Pancreas (tissue), 10 donors: ENCODE results near the gene AFF1. TPM values are rescaled to one million over a fixed set of nuclear protein-coding genes. Genes with fewer than 3 reads are reported as not detected.
A peak's percentile ranks its signal among the peaks of the same experiment; 100 is the strongest.

Experiments
- ATAC-seq, 4 donors: fragments of 200-7000 bp; cut with Tn5 transposase; one replicate each; pipeline versions ENCODE4 v1.8.0 to v1.9.1; 2020; ENCODE audit warnings: mild to moderate bottlenecking in 4 of 4, moderate library complexity in 4 of 4
- DNase-seq, 6 donors: peaks; one replicate each; pipeline ENCODE4 v3.0.0-alpha.2; 2020
- FAIRE-seq: peaks from 2 replicates; lab custom pipeline; 2012; peaks lifted over from hg19 to GRCh38; lab: Jason Lieb, UNC
- H3K27ac ChIP-seq, 4 donors: fragments of 200-600 bp; sonication (generic); 1 replicate in 3 of 4; 2 replicates in 1 of 4; pipeline versions ENCODE4 v1.5.0 to v1.8.0; 2020
- H3K27me3 ChIP-seq, 4 donors: fragments of 200-600 bp; one replicate each; pipeline ENCODE4 v1.8.0; 2021
- H3K36me3 ChIP-seq, 3 donors: fragments of 200-600 bp; sonication (generic) in 1 of 3; one replicate each; pipeline versions ENCODE4 v1.5.0 to v1.8.0; 2020 to 2021
- H3K4me1 ChIP-seq, 3 donors: fragments of 200-600 bp; one replicate each; pipeline ENCODE4 v1.8.0; 2021
- H3K4me3 ChIP-seq, 4 donors: fragments of 200-600 bp; sonication (generic) in 2 of 4; one replicate each; pipeline versions ENCODE4 v1.5.0 to v1.8.0; 2020 to 2021
- H3K9me3 ChIP-seq, 4 donors: fragments of 200-600 bp; one replicate each; pipeline ENCODE4 v1.8.0; 2021
- WGBS, 2 donors: extraction: QIAGEN DNeasy Blood & Tissue Kit; methylation state at CpG; one replicate each; pipeline ENCODE4 v1.1.7; 2013; 5-methylcytosine and 5-hydroxymethylcytosine counted together
- intact Hi-C, 3 donors: fragments of 100-400 bp; cut with DNase I; formaldehyde crosslinking; loops; one replicate each; pipeline versions ENCODE4 v1.11.1 to v1.14.2; 2022
- polyA plus RNA-seq, 2 donors: library from polyadenylated mRNA; stranded (reverse); fragments of 200-250 nt; gene quantifications; one replicate each; pipeline ENCODE4 v1.2.3, GENCODE V29; 2013
- total RNA-seq, 6 donors: library from RNA; stranded (reverse); fragmentation: NEBNext Ultra II Directional in 4 of 6; extraction: Animal tissue kit (Norgen Biotek cat#: 25700) in 4 of 6; gene quantifications; one replicate each; pipeline versions ENCODE4 v1.2.1 to v1.2.4, GENCODE V29; 2021 to 2023
- TF ChIP-seq, protein P1 (sequence below), 4 donors: fragments of 200-600 bp; sonication (generic) in 3 of 4; IDR thresholded peaks; one replicate each; pipeline versions ENCODE4 v1.5.0 to v1.8.0; 2021; ENCODE audit warnings: antibody characterized with exemption in 4 of 4
- donor health status: healthy with polysubstance abuse.
- donor health status: DM: no; HTN: no; CAD: no; lungs with moderate emphysema.
- donor health status: DM: no; HTN: no; CAD: no.
- donor health status: control.
- donor health status: control.
- donor health status: Bipolar disorder and iron deficiency.
- donor health status: DM: yes; HTN: yes; CAD: no.
- donor health status: DM: no; HTN: no; CAD: no.
- donor health status: DM: no; HTN: no; CAD: no.
- donor health status: DM: yes; HTN: yes; CAD: no.

The AFF1 gene
- total and polyA plus RNA-seq, 8 donors = 11.8 to 62.0 (median 40.4) TPM

GRCh38 chr4:87086143-87086805 is 151.5 kb downstream of the AFF1 start:
- DNase-seq (no peak), FAIRE-seq (no peak), ATAC-seq (no peak)
- TF ChIP-seq, protein P1, sequence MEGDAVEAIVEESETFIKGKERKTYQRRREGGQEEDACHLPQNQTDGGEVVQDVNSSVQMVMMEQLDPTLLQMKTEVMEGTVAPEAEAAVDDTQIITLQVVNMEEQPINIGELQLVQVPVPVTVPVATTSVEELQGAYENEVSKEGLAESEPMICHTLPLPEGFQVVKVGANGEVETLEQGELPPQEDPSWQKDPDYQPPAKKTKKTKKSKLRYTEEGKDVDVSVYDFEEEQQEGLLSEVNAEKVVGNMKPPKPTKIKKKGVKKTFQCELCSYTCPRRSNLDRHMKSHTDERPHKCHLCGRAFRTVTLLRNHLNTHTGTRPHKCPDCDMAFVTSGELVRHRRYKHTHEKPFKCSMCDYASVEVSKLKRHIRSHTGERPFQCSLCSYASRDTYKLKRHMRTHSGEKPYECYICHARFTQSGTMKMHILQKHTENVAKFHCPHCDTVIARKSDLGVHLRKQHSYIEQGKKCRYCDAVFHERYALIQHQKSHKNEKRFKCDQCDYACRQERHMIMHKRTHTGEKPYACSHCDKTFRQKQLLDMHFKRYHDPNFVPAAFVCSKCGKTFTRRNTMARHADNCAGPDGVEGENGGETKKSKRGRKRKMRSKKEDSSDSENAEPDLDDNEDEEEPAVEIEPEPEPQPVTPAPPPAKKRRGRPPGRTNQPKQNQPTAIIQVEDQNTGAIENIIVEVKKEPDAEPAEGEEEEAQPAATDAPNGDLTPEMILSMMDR (IDR thresholded peaks at IDR 0.05) = no peak
- Histone ChIP-seq H3K9me3 (no peaks in the 10 kb centered on the region), H3K36me3 (peaks cover 0 to 11% (median 8%) of the 10 kb centered on the region in 3 donors), H3K27ac (no peak overlapping the region), H3K4me3 (no peak overlapping the region), H3K27me3 (no peaks in the 10 kb centered on the region), H3K4me1 (peaks cover 0 to 22% (median 11%) of the 10 kb centered on the region in 3 donors)
- intact Hi-C loops = no loop called here
- 90 to 95% methylated on average over 12 of the region's 12 CpGs for WGBS, 2 donors

- TF ChIP-seq, protein P1 (IDR thresholded peaks at IDR 0.05) = no peak
- H3K4me3 ChIP-seq = no peak overlapping the region
- 47 to 65% methylated on average over 1 of the region's 1 CpG for WGBS, 2 donors
These were observed 152.2 kb downstream of the AFF1 start for GRCh38 chr4:87087015-87087414.

GRCh38 chr4:87087420-87087819 is 152.6 kb downstream of the AFF1 start:
- intact Hi-C loops = no loop called here
- TF ChIP-seq, protein P1 (IDR thresholded peaks at IDR 0.05) = no peak
- WGBS, 2 donors = 54 to 80% methylated on average over 1 of the region's 1 CpG
- Histone ChIP-seq H3K9me3 (no peaks in the 10 kb centered on the region), H3K4me1 (peaks cover 0 to 25% (median 11%) of the 10 kb centered on the region in 3 donors), H3K36me3 (peaks cover 0 to 11% (median 8%) of the 10 kb centered on the region in 3 donors), H3K27me3 (no peaks in the 10 kb centered on the region), H3K4me3 (no peak overlapping the region), H3K27ac (no peak overlapping the region)
- ATAC-seq (peak in 2 of 4 donors; percentile 25 to 37), FAIRE-seq (no peak), DNase-seq (no peak)

More at GRCh38 chr4:87087015-87087414, 152.2 kb downstream of the AFF1 start:
- intact Hi-C loops = no loop called here
- H3K27me3 ChIP-seq = no peaks in the 10 kb centered on the region
- ATAC-seq (no peak), FAIRE-seq (no peak), DNase-seq (no peak)
- no peaks in the 10 kb centered on the region for H3K9me3 ChIP-seq
- peaks cover 0 to 22% (median 11%) of the 10 kb centered on the region in 3 donors for H3K4me1 ChIP-seq
- H3K36me3 ChIP-seq = peaks cover 0 to 11% (median 8%) of the 10 kb centered on the region in 3 donors
- no peak overlapping the region for H3K27ac ChIP-seq

DNA sequence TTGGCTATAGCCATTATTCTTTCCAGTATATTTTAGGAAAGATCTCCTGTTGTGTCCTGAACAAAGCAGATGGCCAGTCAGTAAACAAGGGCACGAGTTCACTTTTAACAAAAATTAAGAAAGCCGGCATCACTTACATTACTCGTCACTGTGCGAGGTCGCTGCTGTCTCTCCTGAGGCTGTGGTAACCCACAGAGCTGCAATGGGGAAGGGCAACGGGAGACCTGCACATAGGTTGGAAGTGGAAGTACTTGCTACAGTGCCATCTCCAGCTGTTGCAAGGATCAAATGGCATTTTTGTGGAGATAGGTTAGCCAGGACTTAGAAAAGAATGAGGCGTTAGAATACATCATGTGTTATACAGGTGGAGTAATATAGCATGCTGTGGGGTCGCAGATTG is 153.4 kb downstream of the AFF1 start:
- 95% methylated on average over 8 of the region's 8 CpGs for WGBS, 2 donors
- FAIRE-seq (no peak), DNase-seq (no peak), ATAC-seq (no peak)
- H3K4me1 ChIP-seq = peaks cover 0 to 25% (median 16%) of the 10 kb centered on the region in 3 donors
- TF ChIP-seq, protein P1 (IDR thresholded peaks at IDR 0.05) = no peak
- intact Hi-C loops = no loop called here
- H3K9me3 ChIP-seq = no peaks in the 10 kb centered on the region
- peaks cover 0 to 11% (median 8%) of the 10 kb centered on the region in 3 donors for H3K36me3 ChIP-seq
- no peak overlapping the region for H3K4me3 ChIP-seq
- no peak overlapping the region for H3K27ac ChIP-seq
- H3K27me3 ChIP-seq = no peaks in the 10 kb centered on the region

DNA sequence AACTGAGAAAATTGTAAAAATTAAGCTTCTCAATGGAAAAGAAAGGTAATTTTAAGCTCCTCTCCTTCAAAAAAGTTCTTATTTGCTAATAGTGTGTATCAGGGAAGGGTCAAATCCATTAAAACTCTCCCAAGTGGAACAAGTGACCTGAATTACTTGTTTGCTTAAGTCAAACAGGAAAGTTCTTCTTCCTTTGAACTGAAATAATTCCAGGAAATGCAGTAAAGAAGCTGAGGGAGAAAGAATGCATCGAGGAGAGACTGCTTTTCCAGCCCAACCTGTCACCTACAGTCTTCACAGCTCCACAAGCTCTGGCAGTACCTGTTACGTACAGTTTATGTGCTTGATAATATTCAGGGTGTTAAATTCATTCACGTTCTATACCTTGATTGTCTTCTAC is 154.6 kb downstream of the AFF1 start:
- Histone ChIP-seq H3K27ac (peak overlapping the region in 2 of 4 donors; percentile 2 to 37), H3K27me3 (no peaks in the 10 kb centered on the region), H3K36me3 (peaks cover 0 to 11% (median 8%) of the 10 kb centered on the region in 3 donors), H3K9me3 (no peaks in the 10 kb centered on the region), H3K4me3 (no peak overlapping the region), H3K4me1 (peaks cover 0 to 25% (median 16%) of the 10 kb centered on the region in 3 donors)
- TF ChIP-seq, protein P1 (IDR thresholded peaks at IDR 0.05) = no peak
- no peak for DNase-seq
- intact Hi-C loops = no loop called here
- peak in 2 of 4 donors; percentile 7 to 41 for ATAC-seq
- FAIRE-seq = no peak
- 40 to 41% methylated on average over 3 of the region's 3 CpGs for WGBS, 2 donors
